AG09319 (cell line): ENCODE results near the gene LRRC30.

Source experiments
- DNase-seq: peaks from one replicate; pipeline ENCODE4 v3.0.0-alpha.2; 2010; ENCODE audit warnings: low read depth; ENCODE audit errors: extremely low read depth
- TF ChIP-seq, protein P1 (sequence below): IDR thresholded peaks from 2 replicates; pipeline ENCODE4 v1.5.1; 2011; ENCODE audit warnings: low read depth, mild to moderate bottlenecking, inconsistent platforms, low read length, moderate library complexity

LRRC30 gene

DNA sequence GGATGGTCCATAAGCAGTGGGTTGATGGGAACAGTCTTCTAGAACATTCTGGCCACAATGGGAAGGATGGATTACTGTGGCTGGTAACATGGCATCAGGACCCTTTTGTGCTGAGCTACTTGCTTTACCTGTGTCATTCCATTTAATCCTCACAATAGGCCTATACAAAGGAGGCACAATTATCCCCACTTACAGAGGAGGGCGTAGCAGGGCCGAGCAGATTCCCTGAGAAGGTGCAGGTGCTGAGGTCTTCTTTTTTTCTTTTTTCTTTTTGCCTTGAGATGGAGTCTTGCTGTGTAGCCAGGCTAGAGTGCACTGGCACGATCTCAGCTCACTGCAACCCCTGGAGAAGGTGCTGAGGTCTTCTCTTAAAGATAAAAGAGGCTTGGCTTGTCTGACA is 6.7 kb upstream of the LRRC30 start:
- DNase-seq, result no peak
- TF ChIP-seq, protein P1, sequence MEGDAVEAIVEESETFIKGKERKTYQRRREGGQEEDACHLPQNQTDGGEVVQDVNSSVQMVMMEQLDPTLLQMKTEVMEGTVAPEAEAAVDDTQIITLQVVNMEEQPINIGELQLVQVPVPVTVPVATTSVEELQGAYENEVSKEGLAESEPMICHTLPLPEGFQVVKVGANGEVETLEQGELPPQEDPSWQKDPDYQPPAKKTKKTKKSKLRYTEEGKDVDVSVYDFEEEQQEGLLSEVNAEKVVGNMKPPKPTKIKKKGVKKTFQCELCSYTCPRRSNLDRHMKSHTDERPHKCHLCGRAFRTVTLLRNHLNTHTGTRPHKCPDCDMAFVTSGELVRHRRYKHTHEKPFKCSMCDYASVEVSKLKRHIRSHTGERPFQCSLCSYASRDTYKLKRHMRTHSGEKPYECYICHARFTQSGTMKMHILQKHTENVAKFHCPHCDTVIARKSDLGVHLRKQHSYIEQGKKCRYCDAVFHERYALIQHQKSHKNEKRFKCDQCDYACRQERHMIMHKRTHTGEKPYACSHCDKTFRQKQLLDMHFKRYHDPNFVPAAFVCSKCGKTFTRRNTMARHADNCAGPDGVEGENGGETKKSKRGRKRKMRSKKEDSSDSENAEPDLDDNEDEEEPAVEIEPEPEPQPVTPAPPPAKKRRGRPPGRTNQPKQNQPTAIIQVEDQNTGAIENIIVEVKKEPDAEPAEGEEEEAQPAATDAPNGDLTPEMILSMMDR, result no peak

DNA sequence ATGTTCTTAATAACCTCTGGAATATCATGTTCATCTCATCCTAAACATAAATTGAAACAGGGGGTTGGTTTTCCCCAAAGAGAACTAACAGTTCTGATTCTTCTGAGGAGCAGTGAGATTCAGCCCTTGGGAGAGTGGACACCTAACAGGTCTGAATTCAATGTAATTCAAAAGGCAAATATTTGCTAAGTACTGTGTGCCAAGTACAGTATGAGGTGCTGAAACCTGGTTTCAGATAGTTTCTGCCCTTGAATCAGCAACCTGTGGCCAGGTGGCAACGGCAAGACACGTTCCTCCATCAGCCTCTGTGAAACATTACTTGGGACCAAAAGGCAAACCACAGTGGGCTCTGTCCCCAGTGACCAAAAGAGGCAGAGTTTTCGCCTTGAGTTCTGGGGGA is 1.3 kb downstream of the LRRC30 start:
- TF ChIP-seq, protein P1, result no peak
- DNase-seq, result no peak

DNA sequence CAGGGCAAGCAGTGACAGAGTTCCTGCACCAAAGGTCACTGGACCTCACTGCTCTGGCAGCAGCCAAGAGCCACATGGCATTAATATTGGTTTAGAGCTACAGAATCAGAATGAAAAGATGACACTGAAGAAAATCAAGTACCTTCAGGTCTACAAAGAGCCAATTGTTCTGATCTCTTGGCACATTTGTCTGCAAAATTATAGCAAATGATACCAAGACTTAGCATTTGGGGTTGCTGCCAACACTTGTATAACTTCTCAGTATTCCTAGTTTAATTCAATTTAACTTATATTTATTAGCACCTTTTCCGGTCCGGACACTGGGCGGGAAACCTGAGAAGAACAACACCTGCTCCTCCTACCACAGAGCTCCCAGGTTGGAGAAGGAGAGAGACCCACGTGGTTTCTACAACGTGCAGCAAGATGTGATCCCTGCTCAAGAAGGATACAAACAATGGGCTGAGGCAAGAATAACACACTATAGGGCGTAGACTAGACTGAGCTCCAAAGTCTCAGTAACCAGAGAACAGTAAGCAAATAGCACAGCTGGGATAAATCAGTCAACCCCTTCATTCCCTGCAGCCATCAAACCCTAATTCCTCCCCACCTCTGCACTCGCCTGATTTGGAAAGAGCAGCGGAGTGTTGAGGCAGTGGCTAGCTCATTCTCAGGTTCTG is 2.4 kb downstream of the LRRC30 start:
- no peak for DNase-seq
- TF ChIP-seq, protein P1, result no peak

DNA sequence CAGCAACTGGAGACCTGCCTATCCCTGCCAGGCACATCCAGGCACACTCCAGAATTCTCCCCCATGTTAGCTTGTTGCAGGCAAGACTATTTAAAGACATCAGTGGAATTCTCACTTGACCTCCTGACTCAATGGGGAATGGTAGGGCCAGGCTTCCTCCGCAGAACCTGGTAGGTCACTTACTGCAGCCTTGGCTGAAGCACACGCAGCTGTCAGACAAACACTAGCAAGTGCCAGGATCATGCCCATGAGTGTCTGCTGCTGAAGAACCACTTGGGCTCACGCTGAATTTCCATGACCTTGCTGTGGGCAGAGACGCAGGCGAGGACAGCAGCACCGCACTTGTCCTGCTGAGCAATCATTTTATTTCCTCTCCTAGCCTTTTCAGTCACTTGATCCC is 3.2 kb downstream of the LRRC30 start:
- no peak for DNase-seq
- TF ChIP-seq, protein P1, result no peak

DNA sequence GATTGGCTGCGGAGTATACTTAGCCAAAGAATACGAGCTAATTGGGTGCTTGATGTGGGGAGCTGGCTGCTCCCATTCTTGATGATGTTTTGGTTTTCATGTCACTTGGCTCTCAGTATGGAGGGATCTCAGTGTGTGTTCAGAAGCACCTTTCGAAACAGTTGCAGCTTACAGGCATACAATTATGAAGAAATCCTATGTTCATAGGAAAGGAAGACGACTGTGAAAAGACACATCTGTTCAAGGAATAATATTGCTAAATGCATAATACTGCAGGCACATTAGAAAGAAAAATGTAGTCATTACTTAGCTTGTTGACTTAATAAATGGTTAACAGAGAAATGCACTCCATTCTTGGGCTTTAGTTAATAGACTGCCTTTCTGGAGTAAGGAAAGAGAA is 4.1 kb downstream of the LRRC30 start:
- TF ChIP-seq, protein P1, result no peak
- no peak for DNase-seq

DNA sequence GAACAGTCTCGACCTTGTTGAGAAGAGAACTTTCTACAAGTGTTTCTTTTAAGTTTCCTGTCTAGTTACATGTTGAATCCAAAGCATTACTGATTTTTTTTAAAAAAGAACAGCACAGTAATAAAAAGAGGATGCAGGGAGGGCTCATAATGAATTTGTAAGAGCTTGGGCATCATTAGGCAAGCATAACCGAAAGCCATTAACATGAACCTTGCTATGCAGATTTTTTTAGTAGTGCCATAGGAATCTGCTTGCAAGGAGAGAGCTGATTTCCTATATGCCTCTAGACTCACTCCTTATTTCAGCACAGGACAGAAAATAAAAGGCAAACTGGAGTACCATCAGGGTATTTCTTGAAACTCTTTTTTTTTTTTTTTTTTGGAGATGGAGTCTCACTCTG is 5.2 kb downstream of the LRRC30 start:
- DNase-seq, result no peak
- TF ChIP-seq, protein P1, result no peak

DNA sequence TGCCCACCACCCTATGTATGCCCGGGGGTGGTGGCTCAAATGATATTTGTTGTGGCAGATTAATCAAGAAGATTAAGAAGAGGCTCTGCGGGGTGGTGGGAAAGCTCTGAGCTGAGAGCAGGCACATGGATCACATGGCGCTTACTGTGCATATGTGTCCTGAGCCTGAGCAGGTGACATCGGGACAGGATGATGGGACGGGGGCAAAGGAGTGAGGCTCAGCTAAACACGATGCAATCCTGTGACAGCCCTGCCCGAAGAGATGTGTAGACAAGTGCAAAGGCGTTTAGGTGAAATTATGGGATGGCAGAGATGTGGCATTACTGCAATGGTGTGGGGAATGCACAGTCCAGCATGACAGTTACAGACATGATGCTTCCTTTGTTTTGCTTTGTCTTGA is 6.0 kb downstream of the LRRC30 start:
- DNase-seq, result no peak
- TF ChIP-seq, protein P1, result no peak
